ENCODE data around the gene LEFTY2. TPM values are rescaled to one million over a fixed set of nuclear protein-coding genes. Genes with fewer than 3 reads are reported as not detected.

LEFTY2 gene
- total RNA-seq, 4 donors from 2014 or later = 0.55 to 28.7 (median 24.5) TPM; not detected in 1

GRCh38 chr1:225909477-225909876, 31.5 kb downstream of the LEFTY2 start:
- H3K27ac ChIP-seq = peak overlapping the region in 1 of 4 donors; percentile 37
- H3K27me3 ChIP-seq = no peaks in the 10 kb centered on the region
- no peak for DNase-seq
- H3K4me1 ChIP-seq = peaks cover 0 to 18% (median 13%) of the 10 kb centered on the region in 4 donors
- no peaks in the 10 kb centered on the region for H3K9me3 ChIP-seq
- intact Hi-C loops (cut with DNase I; ENCODE audit: low total_unique reads) = no loop called here
- in situ Hi-C loops (cut with MboI; ENCODE audit: low pct_ligation_motif_present in 1 of 4, low pct_unique_long_range_greater_than_20kb in 1 of 4, low sequenced_read_pairs in 3 of 4) = loop anchor here in 2 of 4 donors (25.0 kb wide), 2 partner anchors 122 to 422 kb away; partner anchors contain the start of gene SRP9 (in 1 of the 2)
- TF ChIP-seq POLR2AphosphoS5 (IDR thresholded peaks at IDR 0.05) = no peak
- TF ChIP-seq EP300 (IDR thresholded peaks at IDR 0.05; ENCODE audit: low read depth) = no peak
- TF ChIP-seq POLR2A (IDR thresholded peaks at IDR 0.05) = no peak
- no peak for TF ChIP-seq CTCF (IDR thresholded peaks at IDR 0.05)
- H3K4me3 ChIP-seq = no peak overlapping the region
- H3K36me3 ChIP-seq = no peaks in the 10 kb centered on the region
- WGBS, 2 donors (ENCODE audit: low coverage in 1 of 2) = 83 to 91% methylated on average over 1 of the region's 1 CpG

- in situ Hi-C loops (cut with MboI; ENCODE audit: low pct_ligation_motif_present in 1 of 4, low pct_unique_long_range_greater_than_20kb in 1 of 4, low sequenced_read_pairs in 3 of 4) = loop anchor here in 2 of 4 donors (25.0 kb wide), 2 partner anchors 121 to 421 kb away; partner anchors contain the start of gene SRP9 (in 1 of the 2)
Measured at GRCh38 chr1:225908773-225909172, 32.2 kb downstream of the LEFTY2 start.

GRCh38 chr1:225908013-225908640, 32.9 kb downstream of the LEFTY2 start:
- 85% methylated on average over 5 of the region's 5 CpGs; no CpG with 5 or more reads in 1 of the 2 donors for WGBS, 2 donors (ENCODE audit: low coverage in 1 of 2)
- H3K4me3 ChIP-seq = no peak overlapping the region
- no peaks in the 10 kb centered on the region for H3K9me3 ChIP-seq
- DNase-seq = no peak
- intact Hi-C loops (cut with DNase I; ENCODE audit: low total_unique reads) = no loop called here
- no peak for TF ChIP-seq EP300 (IDR thresholded peaks at IDR 0.05; ENCODE audit: low read depth)
- TF ChIP-seq POLR2AphosphoS5 (IDR thresholded peaks at IDR 0.05) = no peak
- TF ChIP-seq POLR2A (IDR thresholded peaks at IDR 0.05) = no peak
- TF ChIP-seq CTCF (IDR thresholded peaks at IDR 0.05) = no peak
- H3K27ac ChIP-seq = no peak overlapping the region
- in situ Hi-C loops (cut with MboI; ENCODE audit: low pct_ligation_motif_present in 1 of 4, low pct_unique_long_range_greater_than_20kb in 1 of 4, low sequenced_read_pairs in 3 of 4) = loop anchor here in 2 of 4 donors (25.0 kb wide), 2 partner anchors 121 to 421 kb away; partner anchors contain the start of gene SRP9 (in 1 of the 2)
- peaks cover 0 to 18% (median 13%) of the 10 kb centered on the region in 4 donors for H3K4me1 ChIP-seq
- no peaks in the 10 kb centered on the region for H3K36me3 ChIP-seq
- no peaks in the 10 kb centered on the region for H3K27me3 ChIP-seq

More at GRCh38 chr1:225908773-225909172, 32.2 kb downstream of the LEFTY2 start:
- peaks cover 0 to 18% (median 13%) of the 10 kb centered on the region in 4 donors for H3K4me1 ChIP-seq
- 50 to 52% methylated on average over 2 of the region's 2 CpGs for WGBS, 2 donors (ENCODE audit: low coverage in 1 of 2)
- no peaks in the 10 kb centered on the region for H3K27me3 ChIP-seq
- no peak overlapping the region for H3K27ac ChIP-seq
- intact Hi-C loops (cut with DNase I; ENCODE audit: low total_unique reads) = no loop called here
- no peaks in the 10 kb centered on the region for H3K36me3 ChIP-seq
- no peak overlapping the region for H3K4me3 ChIP-seq
- TF ChIP-seq POLR2AphosphoS5 (IDR thresholded peaks at IDR 0.05) = no peak
- TF ChIP-seq POLR2A (IDR thresholded peaks at IDR 0.05) = no peak
- no peak for TF ChIP-seq EP300 (IDR thresholded peaks at IDR 0.05; ENCODE audit: low read depth)
- TF ChIP-seq CTCF (IDR thresholded peaks at IDR 0.05) = no peak
- DNase-seq = no peak
- no peaks in the 10 kb centered on the region for H3K9me3 ChIP-seq

GRCh38 chr1:225907341-225907740, 33.7 kb downstream of the LEFTY2 start:
- DNase-seq = no peak
- Histone ChIP-seq H3K36me3 (no peaks in the 10 kb centered on the region), H3K4me3 (no peak overlapping the region), H3K9me3 (no peaks in the 10 kb centered on the region), H3K4me1 (peaks cover 0 to 18% (median 13%) of the 10 kb centered on the region in 4 donors), H3K27ac (no peak overlapping the region), H3K27me3 (no peaks in the 10 kb centered on the region)
- intact Hi-C loops (cut with DNase I; ENCODE audit: low total_unique reads) (no loop called here), in situ Hi-C loops (cut with MboI; ENCODE audit: low pct_ligation_motif_present in 1 of 4, low pct_unique_long_range_greater_than_20kb in 1 of 4, low sequenced_read_pairs in 3 of 4) (loop anchor here in 2 of 4 donors (25.0 kb wide), 2 partner anchors 120 to 420 kb away; partner anchors contain the start of gene SRP9 (in 1 of the 2))
- 91% methylated on average over 7 of the region's 7 CpGs; no CpG with 5 or more reads in 1 of the 2 donors for WGBS, 2 donors (ENCODE audit: low coverage in 1 of 2)
- TF ChIP-seq CTCF (IDR thresholded peaks at IDR 0.05) (no peak), POLR2AphosphoS5 (IDR thresholded peaks at IDR 0.05) (no peak)
